ENCODE results near the gene LRRC7.

DNA sequence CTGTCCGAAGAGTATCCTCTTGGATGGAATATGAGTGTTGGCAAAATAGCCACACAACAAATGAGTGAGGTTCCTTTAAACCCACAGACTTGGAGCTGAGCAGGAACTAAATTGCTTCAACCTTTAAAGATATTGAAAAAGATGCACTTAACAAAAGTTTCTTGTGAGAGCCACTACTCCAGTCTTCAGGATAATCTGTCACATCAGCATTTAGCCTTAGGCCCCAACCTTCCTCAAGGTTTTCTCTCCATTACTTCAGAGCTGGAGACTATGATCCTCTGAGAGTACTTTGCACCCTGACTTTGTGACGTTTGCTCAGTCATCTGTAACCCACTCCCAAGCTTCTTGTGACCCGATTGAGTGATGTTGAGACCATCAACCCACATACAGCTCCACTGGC is 424.9 kb downstream of the LRRC7 start:
- no peak for TF ChIP-seq CTCF (IDR thresholded peaks at IDR 0.05)
- TF ChIP-seq POLR2AphosphoS5 (IDR thresholded peaks at IDR 0.05; ENCODE audit: low read depth, low read length): no peak
- TF ChIP-seq SIN3A (IDR thresholded peaks at IDR 0.05; ENCODE audit: borderline replicate concordance, insufficient read depth, low read depth, low read length): no peak
- TF ChIP-seq REST (IDR thresholded peaks at IDR 0.05; ENCODE audit: insufficient read depth in 1 of 2, low read depth in 2 of 2, low read length in 1 of 2): no peak
- no peak for TF ChIP-seq TCF7L2 (IDR thresholded peaks at IDR 0.05; ENCODE audit: low read depth, low read length)

Data from Panc1 (cell line).